GM12878 (cell line): Measurements from ENCODE around the gene COL16A1. TPM values are rescaled to one million over a fixed set of nuclear protein-coding genes. Genes with fewer than 3 reads are reported as not detected.

Experiments
- ATAC-seq: fragments of 200-7000 bp; cut with Tn5 transposase; 3 replicates; pipeline ENCODE4 v1.9.1; 2020; ENCODE audit warnings: mild to moderate bottlenecking, moderate library complexity
- BruUV-seq: library from RNA; stranded (reverse); fragments of 400-500 nt; replicated peaks from 2 replicates; lab custom pipeline; 2021; lab: Mats Ljungman, UMichigan
- CTCF ChIA-PET: fragments of 300-600 bp; sonication (Branson Sonifier 250); formaldehyde crosslinking; extraction: SDS; loops from one replicate; lab custom pipeline; 2021; ENCODE audit warnings: inconsistent platforms; lab: Yijun Ruan, JAX
- POLR2A ChIA-PET: fragments of 350-600 bp; formaldehyde crosslinking; extraction: SDS; loops from one replicate; lab custom pipeline; 2021; ENCODE audit warnings: inconsistent platforms; lab: Charles Lee
- RAD21 ChIA-PET: fragments of 300-600 bp; sonication (Branson Sonifier 250); formaldehyde crosslinking; loops from one replicate; lab custom pipeline; 2023; ENCODE audit warnings: antibody characterized with exemption; ENCODE audit not compliant: unreplicated experiment; lab: Charles Lee
- SMC1A ChIA-PET: fragments of 300-600 bp; sonication (Branson Sonifier 250); formaldehyde crosslinking; loops from one replicate; lab custom pipeline; 2023; ENCODE audit not compliant: unreplicated experiment, uncharacterized antibody; lab: Charles Lee
- DNase-seq: peaks from one replicate; pipeline ENCODE4 v3.0.0-alpha.2; 2011; ENCODE audit warnings: low read depth, low spot score
- FAIRE-seq: peaks from 3 replicates; lab custom pipeline; 2011; peaks lifted over from hg19 to GRCh38; lab: Jason Lieb, UNC
- H2AFZ ChIP-seq: 2 replicates; pipeline ENCODE4 v1.6.0; 2011; ENCODE audit warnings: low read depth, low read length, control low read depth; ENCODE audit not compliant: control insufficient read depth
- H3K27ac ChIP-seq: 2 replicates; pipeline ENCODE4 v1.5.1; 2011; ENCODE audit warnings: control low read depth; ENCODE audit not compliant: control insufficient read depth, insufficient read depth
- H3K27me3 ChIP-seq, 2 experiments: replicated peaks in 1 of 2; 2 replicates each; pipeline versions ENCODE4 v1.6.0 to v1.6.1; 2011; ENCODE audit warnings: low read length in 1 of 2; ENCODE audit not compliant: control insufficient read depth in 2 of 2, insufficient read depth in 2 of 2
- H3K36me3 ChIP-seq, 2 experiments: 2 replicates each; pipeline ENCODE4 v1.5.1; 2011; ENCODE audit warnings: low read length in 1 of 2; ENCODE audit not compliant: control insufficient read depth in 2 of 2, insufficient read depth in 2 of 2
- H3K4me1 ChIP-seq: 2 replicates; pipeline ENCODE4 v1.6.1; 2011; ENCODE audit warnings: mild to moderate bottlenecking, low read length, moderate library complexity, mixed read lengths; ENCODE audit not compliant: control insufficient read depth, insufficient read depth
- H3K4me2 ChIP-seq: 2 replicates; pipeline ENCODE4 v1.6.0; 2011; ENCODE audit warnings: control low read depth; ENCODE audit not compliant: control insufficient read depth, insufficient read depth
- H3K4me3 ChIP-seq: fragments of 200-600 bp; sonication (generic); 2 replicates; pipeline ENCODE4 v1.5.1; 2016
- H3K79me2 ChIP-seq: 2 replicates; pipeline ENCODE4 v1.6.0; 2011; ENCODE audit warnings: low read length; ENCODE audit not compliant: control insufficient read depth, insufficient read depth
- H3K9ac ChIP-seq: 2 replicates; pipeline ENCODE4 v1.8.0; 2011; ENCODE audit warnings: low read length, control low read depth, mixed read lengths; ENCODE audit not compliant: control insufficient read depth, insufficient read depth
- H3K9me3 ChIP-seq: replicated peaks from 3 replicates; pipeline ENCODE4 v1.5.1; 2011; ENCODE audit warnings: mild to moderate bottlenecking, low read length; ENCODE audit not compliant: control insufficient read depth, insufficient read depth
- H4K20me1 ChIP-seq: 2 replicates; pipeline ENCODE4 v1.6.0; 2011; ENCODE audit not compliant: control insufficient read depth, insufficient read depth
- ATF2 ChIP-seq: IDR thresholded peaks from 2 replicates; pipeline ENCODE4 v1.6.1; 2012; ENCODE audit warnings: low read length, inconsistent platforms
- BCL3 ChIP-seq: IDR thresholded peaks from 2 replicates; pipeline ENCODE4 v1.6.1; 2011; ENCODE audit warnings: borderline replicate concordance, low read depth, mild to moderate bottlenecking, moderate library complexity, low read length; ENCODE audit not compliant: insufficient read depth, poor library complexity, severe bottlenecking
- BRCA1 ChIP-seq: IDR thresholded peaks from 2 replicates; pipeline ENCODE4 v1.6.1; 2011; ENCODE audit warnings: low read depth, low read length, improper control_type of control experiment
- CEBPB ChIP-seq, 2 experiments: fragments of 150-350 bp in 1 of 2; IDR thresholded peaks; 2 replicates each; pipeline ENCODE4 v1.6.1; 2012 to 2014; ENCODE audit warnings: low read depth in 2 of 2, low read length in 2 of 2, borderline replicate concordance in 1 of 2, inconsistent platforms in 1 of 2
- CUX1 ChIP-seq: IDR thresholded peaks from 2 replicates; pipeline ENCODE4 v1.6.1; 2012; ENCODE audit warnings: improper control_type of control experiment, low read depth, low read length; ENCODE audit not compliant: insufficient replicate concordance
- EP300 ChIP-seq, 2 experiments: fragments of 150-350 bp in 1 of 2; IDR thresholded peaks; 2 replicates each; pipeline ENCODE4 v1.6.1; 2011 to 2012; ENCODE audit warnings: low read depth in 2 of 2, low read length in 2 of 2, borderline replicate concordance in 1 of 2, improper control_type of control experiment in 1 of 2, inconsistent platforms in 1 of 2; ENCODE audit not compliant: control insufficient read depth in 1 of 2
- IKZF2 ChIP-seq, 2 experiments: fragments of 450-650 bp; IDR thresholded peaks; 2 replicates each; pipeline ENCODE4 v1.6.1; 2017; ENCODE audit warnings: mild to moderate bottlenecking in 2 of 2, moderate library complexity in 2 of 2
- IRF4 ChIP-seq: IDR thresholded peaks from 2 replicates; pipeline ENCODE4 v1.6.1; 2011; ENCODE audit warnings: low read depth, low read length
- JUND ChIP-seq: IDR thresholded peaks from 2 replicates; pipeline ENCODE4 v1.6.1; 2012; ENCODE audit warnings: low read depth, mild to moderate bottlenecking, low read length, improper control_type of control experiment, moderate library complexity
- MEF2B ChIP-seq: fragments of 450-650 bp; IDR thresholded peaks from 2 replicates; pipeline ENCODE4 v1.6.1; 2018; ENCODE audit warnings: mild to moderate bottlenecking, moderate library complexity; ENCODE audit not compliant: partially characterized antibody, poor library complexity, severe bottlenecking
- NFYB ChIP-seq: IDR thresholded peaks from 2 replicates; pipeline ENCODE4 v1.6.1; 2011; ENCODE audit warnings: low read depth, mild to moderate bottlenecking, low read length, improper control_type of control experiment, moderate library complexity; ENCODE audit not compliant: insufficient read depth
- PAX5 ChIP-seq: IDR thresholded peaks from 2 replicates; pipeline ENCODE4 v1.6.1; 2011; ENCODE audit warnings: low read depth, low read length, borderline replicate concordance
- PML ChIP-seq: IDR thresholded peaks from 2 replicates; pipeline ENCODE4 v1.6.1; 2012; ENCODE audit warnings: low read length, inconsistent platforms
- RUNX3 ChIP-seq: IDR thresholded peaks from 2 replicates; pipeline ENCODE4 v1.6.1; 2012; ENCODE audit warnings: low read length, inconsistent platforms
- SPI1 ChIP-seq: IDR thresholded peaks from 2 replicates; pipeline ENCODE4 v1.6.1; 2011; ENCODE audit warnings: low read depth, mild to moderate bottlenecking, low read length, moderate library complexity, borderline replicate concordance; ENCODE audit not compliant: insufficient read depth
- WGBS: methylation state at CpG from one replicate; pipeline ENCODE4 v1.1.6; 2016; ENCODE audit warnings: low lambda C conversion rate; ENCODE audit not compliant: insufficient replicate concordance, insufficient coverage; ENCODE audit errors: missing lambda C conversion rate; 5-methylcytosine and 5-hydroxymethylcytosine counted together
- in situ Hi-C: fragments of 300-500 bp; cut with MboI; formaldehyde crosslinking; loops from 9 replicates; pipeline ENCODE4 v1.14.3; 2018; ENCODE audit warnings: mixed read lengths
- intact Hi-C: fragments of 100-400 bp; cut with micrococcal nuclease; formaldehyde crosslinking; loops from one replicate; pipeline ENCODE4 v1.14.2; 2022; ENCODE audit not compliant: unreplicated experiment
- polyA plus RNA-seq, 11 experiments: library from polyadenylated mRNA; depleted of rRNA in 4 of 11; unstranded in 6 of 11; stranded (reverse) in 5 of 11; fragments of >200 nt; fragmentation: Nextera tagmentation in 4 of 11; fragmentation: Illumina TruSeq in 1 of 11; extraction: Ambion mirVana in 4 of 11; extraction: Trizol in 1 of 11; gene quantifications; 1 replicate in 1 of 11; 2 replicates in 10 of 11; pipeline versions ENCODE4 v1.2.1 to v1.2.3, GENCODE V29; 2011 to 2016; ENCODE audit warnings: inconsistent platforms in 2 of 11, missing spikeins in 2 of 11, low read depth in 1 of 11
- total RNA-seq, 4 experiments: library from RNA; depleted of rRNA in 3 of 4; stranded (reverse); fragments of >200 nt in 3 of 4; fragmentation: Illumina TruSeq in 1 of 4; extraction: Trizol in 1 of 4; gene quantifications; 2 replicates each; pipeline versions ENCODE4 v1.2.1 to v1.2.3, GENCODE V29; 2013 to 2021

Gene COL16A1
- total and polyA plus RNA-seq, 10 of the 15 experiments (the other 5 are each of a cell fraction or from before 2014, with no cell fraction given): 0.02 to 3.7 (median 0.59) TPM

- H2AFZ ChIP-seq: peak overlapping the region; percentile 56
- H3K4me3 ChIP-seq: no peak overlapping the region
- no TSS peak for BruUV-seq
- H3K9ac ChIP-seq: no peak overlapping the region
- in situ Hi-C loops (no loop called here), intact Hi-C loops (no loop called here)
- no peaks in the 10 kb centered on the region for H3K27me3 ChIP-seq
- H3K4me1 ChIP-seq: peaks cover 23% of the 10 kb centered on the region
- CTCF ChIA-PET: interaction anchor here (0.8 to 6.5 kb wide), 6 partner anchors 9 to 206 kb away, joined by 3 to 83 read pairs (median 7); no protein-coding TSS in a partner anchor
- H3K79me2 ChIP-seq: no peaks in the 10 kb centered on the region
- H3K4me2 ChIP-seq: peak overlapping the region; percentile 10; the same call in 1 of the 2 replicates
- RAD21 ChIA-PET: interaction anchor here (1.5 kb wide), 2 partner anchors 13 to 35 kb away, joined by 3 read pairs; no protein-coding TSS in a partner anchor
- H3K27ac ChIP-seq: peak overlapping the region; percentile 51; the same call in 1 of the 2 replicates
- SMC1A ChIA-PET: interaction anchor here (1.5 to 3.5 kb wide), 3 partner anchors 9 to 34 kb away, joined by 5 to 20 read pairs (median 12); no protein-coding TSS in a partner anchor
- DNase-seq: peak; percentile 61
- no peaks in the 10 kb centered on the region for H3K9me3 ChIP-seq
- H4K20me1 ChIP-seq: no peaks in the 10 kb centered on the region
- WGBS: 8% methylated on average over 10 of the region's 10 CpGs
- peak; percentile 77 for ATAC-seq
- H3K36me3 ChIP-seq: no peaks in the 10 kb centered on the region
- POLR2A ChIA-PET: no interaction called here
- peak; percentile 75 for FAIRE-seq
- TF ChIP-seq BRCA1: no peak
- peak; percentile 65 for TF ChIP-seq RUNX3
- peak; percentile 94 for TF ChIP-seq PAX5
- TF ChIP-seq BCL3: peak; percentile 78
- TF ChIP-seq SPI1: no peak
- peak; percentile 21 for TF ChIP-seq CUX1
- no peak for TF ChIP-seq EP300 (IDR thresholded peaks at IDR 0.05; ENCODE audit: borderline replicate concordance in 1 of 2, control insufficient read depth in 1 of 2, low read depth in 2 of 2, low read length in 2 of 2)
- peak; percentile 78 for TF ChIP-seq MEF2B
- TF ChIP-seq NFYB: no peak
- TF ChIP-seq ATF2: no peak
- no peak for TF ChIP-seq PML
- TF ChIP-seq CEBPB (IDR thresholded peaks at IDR 0.05; ENCODE audit: borderline replicate concordance in 1 of 2, low read depth in 2 of 2, low read length in 2 of 2): no peak
- 0 out of 2 replicates have a peak, but pooled peaks have one; percentile 34 for TF ChIP-seq IRF4
- no peak for TF ChIP-seq JUND
- peak in 1 of 2 experiments; percentile 44; a peak in 2 of 4 replicates for TF ChIP-seq IKZF2 (IDR thresholded peaks at IDR 0.05)
Observed at GRCh38 chr1:31699341-31699891, 4.4 kb downstream of the COL16A1 start.
